IPS-NIHi11 (cell line): ENCODE measurements around the gene FAM168B.

ENCODE experiments used
- DNase-seq: peaks from one replicate; pipeline ENCODE4 v3.0.0; 2012; ENCODE audit warnings: mixed read lengths, low spot score

The FAM168B gene

GRCh38 chr2:131039908-131040660 is 53.2 kb downstream of the FAM168B start:
- no peak for DNase-seq

- DNase-seq: no peak
These were observed 53.7 kb downstream of the FAM168B start for GRCh38 chr2:131039535-131039907.

GRCh38 chr2:131039101-131039440 is 54.2 kb downstream of the FAM168B start:
- DNase-seq: no peak

GRCh38 chr2:131038258-131039100 is 54.8 kb downstream of the FAM168B start:
- DNase-seq: no peak

- DNase-seq: no peak
These were observed 55.6 kb downstream of the FAM168B start for GRCh38 chr2:131037398-131038257.

GRCh38 chr2:131036696-131037397 is 56.4 kb downstream of the FAM168B start:
- no peak for DNase-seq

GRCh38 chr2:131036269-131036668 is 57.0 kb downstream of the FAM168B start:
- DNase-seq: no peak

GRCh38 chr2:131035826-131036231 is 57.4 kb downstream of the FAM168B start:
- no peak for DNase-seq

GRCh38 chr2:131035112-131035825 is 58.0 kb downstream of the FAM168B start:
- DNase-seq: no peak

- peak; percentile 87 for DNase-seq
These were observed 58.9 kb downstream of the FAM168B start for GRCh38 chr2:131034122-131035051.

- DNase-seq: no peak
These were observed 59.5 kb downstream of the FAM168B start for GRCh38 chr2:131033786-131034121.

GRCh38 chr2:131032393-131032836 is 60.8 kb downstream of the FAM168B start:
- DNase-seq: no peak

- no peak for DNase-seq
These were observed 61.4 kb downstream of the FAM168B start for GRCh38 chr2:131031875-131032274.

- DNase-seq: no peak
These were observed 61.8 kb downstream of the FAM168B start for GRCh38 chr2:131031431-131031841.

- no peak for DNase-seq
These were observed 62.7 kb downstream of the FAM168B start for GRCh38 chr2:131030478-131030971.

GRCh38 chr2:131029812-131030211 is 63.4 kb downstream of the FAM168B start:
- DNase-seq: no peak

GRCh38 chr2:131027566-131028528 is 65.4 kb downstream of the FAM168B start:
- DNase-seq: no peak

GRCh38 chr2:131026919-131027318 is 66.3 kb downstream of the FAM168B start:
- DNase-seq: no peak

- no peak for DNase-seq
These were observed 69.5 kb downstream of the FAM168B start for GRCh38 chr2:131023758-131024157.
